Endothelial cell (in vitro differentiated cells): Measurements from ENCODE around the gene SKAP1. TPM values are rescaled to one million over a fixed set of nuclear protein-coding genes. Genes with fewer than 3 reads are reported as not detected.

ENCODE experiments used
- DNase-seq: peaks from one replicate; pipeline ENCODE4 v3.0.0; 2021; ENCODE audit warnings: low spot score
- H3K27ac Mint-ChIP-seq: one replicate; pipeline ENCODE4 v1.8.0; 2021; ENCODE audit warnings: mixed read lengths, inconsistent platforms; ENCODE audit not compliant: unreplicated experiment
- H3K27me3 Mint-ChIP-seq: one replicate; pipeline ENCODE4 v1.8.0; 2021; ENCODE audit warnings: mild to moderate bottlenecking, moderate library complexity, mixed read lengths, inconsistent platforms; ENCODE audit not compliant: unreplicated experiment
- H3K36me3 Mint-ChIP-seq: one replicate; pipeline ENCODE4 v1.8.0; 2021; ENCODE audit warnings: mild to moderate bottlenecking, low read depth, mixed read lengths, inconsistent platforms; ENCODE audit not compliant: unreplicated experiment
- H3K4me1 Mint-ChIP-seq: one replicate; pipeline ENCODE4 v1.8.0; 2021; ENCODE audit warnings: mild to moderate bottlenecking, mixed read lengths, inconsistent platforms; ENCODE audit not compliant: unreplicated experiment
- H3K4me3 Mint-ChIP-seq: one replicate; pipeline ENCODE4 v1.8.0; 2021; ENCODE audit warnings: mild to moderate bottlenecking, mixed read lengths, inconsistent platforms; ENCODE audit not compliant: unreplicated experiment
- H3K9me3 Mint-ChIP-seq: one replicate; pipeline ENCODE4 v1.8.0; 2021; ENCODE audit warnings: mixed read lengths, inconsistent platforms; ENCODE audit not compliant: unreplicated experiment
- total RNA-seq: library from RNA; stranded (reverse); fragmentation: NEBNext Ultra II Directional; extraction: Animal tissue kit (Norgen Biotek cat#: 25700); gene quantifications from one replicate; pipeline ENCODE4 v1.2.1, GENCODE V29; 2021; ENCODE audit not compliant: unreplicated experiment
- TF ChIP-seq, protein P1 (sequence below): fragments of 200-600 bp; sonication (generic); IDR thresholded peaks from one replicate; pipeline ENCODE4 v1.5.0; 2021; ENCODE audit warnings: antibody characterized with exemption; ENCODE audit not compliant: unreplicated experiment

The SKAP1 gene
- total RNA-seq, 1 donor from 2014 or later = 2.1 TPM

DNA sequence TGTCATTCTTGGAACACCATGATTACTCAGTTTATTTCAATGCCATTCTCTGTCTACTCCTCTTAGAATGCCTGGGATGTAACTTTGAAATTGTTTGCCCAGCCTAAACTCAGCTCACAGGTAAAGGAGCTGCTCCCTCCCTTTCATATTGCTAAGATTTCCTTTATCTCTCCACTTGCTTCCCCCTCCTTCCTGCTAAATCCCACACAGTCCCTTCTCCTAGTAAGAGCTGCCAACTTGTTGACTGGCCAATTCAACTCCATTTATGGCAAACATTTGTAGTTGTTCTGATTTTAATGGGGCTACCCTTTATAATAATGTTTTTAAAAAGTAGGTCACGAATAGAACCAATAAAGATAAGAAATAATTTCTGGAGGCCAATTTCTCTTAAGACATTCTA is 146.1 kb downstream of the SKAP1 start:
- TF ChIP-seq, protein P1, sequence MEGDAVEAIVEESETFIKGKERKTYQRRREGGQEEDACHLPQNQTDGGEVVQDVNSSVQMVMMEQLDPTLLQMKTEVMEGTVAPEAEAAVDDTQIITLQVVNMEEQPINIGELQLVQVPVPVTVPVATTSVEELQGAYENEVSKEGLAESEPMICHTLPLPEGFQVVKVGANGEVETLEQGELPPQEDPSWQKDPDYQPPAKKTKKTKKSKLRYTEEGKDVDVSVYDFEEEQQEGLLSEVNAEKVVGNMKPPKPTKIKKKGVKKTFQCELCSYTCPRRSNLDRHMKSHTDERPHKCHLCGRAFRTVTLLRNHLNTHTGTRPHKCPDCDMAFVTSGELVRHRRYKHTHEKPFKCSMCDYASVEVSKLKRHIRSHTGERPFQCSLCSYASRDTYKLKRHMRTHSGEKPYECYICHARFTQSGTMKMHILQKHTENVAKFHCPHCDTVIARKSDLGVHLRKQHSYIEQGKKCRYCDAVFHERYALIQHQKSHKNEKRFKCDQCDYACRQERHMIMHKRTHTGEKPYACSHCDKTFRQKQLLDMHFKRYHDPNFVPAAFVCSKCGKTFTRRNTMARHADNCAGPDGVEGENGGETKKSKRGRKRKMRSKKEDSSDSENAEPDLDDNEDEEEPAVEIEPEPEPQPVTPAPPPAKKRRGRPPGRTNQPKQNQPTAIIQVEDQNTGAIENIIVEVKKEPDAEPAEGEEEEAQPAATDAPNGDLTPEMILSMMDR = no peak

DNA sequence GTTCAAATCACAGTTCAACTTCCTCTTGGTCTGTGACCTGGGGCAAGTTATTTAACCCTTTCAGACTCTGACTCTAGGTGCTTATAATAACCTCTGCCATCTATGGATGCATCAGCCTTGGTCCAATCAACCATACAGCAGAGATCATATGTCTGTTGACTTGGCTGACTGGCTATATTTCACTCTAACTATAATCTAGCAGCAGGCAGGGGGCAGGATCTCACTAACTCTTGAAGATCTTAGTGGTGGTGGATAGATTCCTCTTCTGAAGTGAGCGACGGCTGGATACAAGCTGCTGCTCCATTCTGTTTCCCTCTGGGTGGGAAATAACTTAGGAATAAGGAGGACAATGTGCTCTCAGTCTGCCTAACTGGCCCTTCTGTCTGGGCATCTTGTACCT is 146.6 kb downstream of the SKAP1 start:
- no peak for DNase-seq
- Mint-ChIP-seq H3K4me1 (peaks cover 5% of the 10 kb centered on the region), H3K4me3 (no peak overlapping the region), H3K9me3 (no peaks in the 10 kb centered on the region), H3K36me3 (no peaks in the 10 kb centered on the region), H3K27ac (no peak overlapping the region), H3K27me3 (no peaks in the 10 kb centered on the region)
- TF ChIP-seq, protein P1 = no peak

More for the DNA sequence above, 146.1 kb downstream of the SKAP1 start:
- Mint-ChIP-seq H3K4me1 (peaks cover 5% of the 10 kb centered on the region), H3K9me3 (no peaks in the 10 kb centered on the region), H3K4me3 (no peak overlapping the region), H3K27ac (no peak overlapping the region), H3K27me3 (no peaks in the 10 kb centered on the region), H3K36me3 (no peaks in the 10 kb centered on the region)
- DNase-seq = no peak

DNA sequence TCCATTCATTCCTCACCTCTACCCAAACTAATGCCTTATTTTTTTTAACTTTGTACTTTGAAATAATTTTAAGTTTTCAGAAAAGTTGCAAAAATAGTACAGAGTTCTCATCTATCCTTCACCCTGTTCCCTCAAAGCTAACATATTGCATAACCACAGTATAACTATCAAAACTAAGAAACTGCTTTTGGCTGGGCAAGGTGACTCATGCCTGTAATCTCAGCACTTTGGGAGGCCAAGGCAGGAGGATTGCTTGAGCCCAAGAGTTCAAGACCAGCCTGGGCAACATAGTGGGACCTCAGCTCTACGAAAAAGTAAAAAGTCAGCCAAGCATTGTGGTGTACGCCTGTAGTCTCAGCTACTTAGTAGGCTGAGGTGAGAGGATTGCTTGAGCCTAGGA is 147.7 kb downstream of the SKAP1 start:
- TF ChIP-seq, protein P1 = no peak
- no peaks in the 10 kb centered on the region for H3K36me3 Mint-ChIP-seq
- H3K9me3 Mint-ChIP-seq = no peaks in the 10 kb centered on the region
- no peaks in the 10 kb centered on the region for H3K27me3 Mint-ChIP-seq
- no peak overlapping the region for H3K27ac Mint-ChIP-seq
- no peak for DNase-seq
- H3K4me3 Mint-ChIP-seq = no peak overlapping the region
- peaks cover 5% of the 10 kb centered on the region for H3K4me1 Mint-ChIP-seq

GRCh38 chr17:48278760-48279491 is 151.1 kb downstream of the SKAP1 start:
- Mint-ChIP-seq H3K4me3 (no peak overlapping the region), H3K9me3 (no peaks in the 10 kb centered on the region), H3K27me3 (no peaks in the 10 kb centered on the region), H3K27ac (no peak overlapping the region), H3K4me1 (peaks cover 4% of the 10 kb centered on the region), H3K36me3 (no peaks in the 10 kb centered on the region)
- no peak for DNase-seq
- TF ChIP-seq, protein P1 = no peak

DNA sequence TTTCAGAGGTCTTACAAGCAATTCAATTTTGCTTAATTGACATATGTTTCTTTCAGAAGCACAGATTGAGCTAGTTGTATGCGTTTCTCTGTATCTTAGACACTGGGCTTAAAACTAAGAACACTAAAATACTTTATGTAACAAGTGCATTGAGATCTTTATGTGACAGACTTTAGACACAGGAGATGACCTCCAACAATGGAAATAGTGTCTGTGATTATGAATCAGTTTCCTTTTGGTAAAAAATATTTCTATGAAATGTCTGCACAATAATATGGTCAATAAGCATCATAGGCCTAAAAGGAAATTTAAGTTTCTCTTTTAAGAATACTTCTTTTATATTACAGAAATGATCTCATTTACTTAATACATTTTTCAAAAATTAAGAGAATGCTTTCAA is 153.2 kb downstream of the SKAP1 start:
- Mint-ChIP-seq H3K27ac (no peak overlapping the region), H3K9me3 (no peaks in the 10 kb centered on the region), H3K4me3 (no peak overlapping the region), H3K4me1 (no peaks in the 10 kb centered on the region), H3K27me3 (no peaks in the 10 kb centered on the region), H3K36me3 (no peaks in the 10 kb centered on the region)
- TF ChIP-seq, protein P1 = no peak
- DNase-seq = no peak
